Endodermal cell (in vitro differentiated cells): ENCODE measurements around the gene MRAP. TPM values are rescaled to one million over a fixed set of nuclear protein-coding genes. Genes with fewer than 3 reads are reported as not detected.

Source experiments
- DNase-seq: peaks from one replicate; pipeline ENCODE4 v3.0.0-alpha.2; 2017
- H3K27ac ChIP-seq: 2 replicates; pipeline ENCODE4 v1.5.1; 2013; ENCODE audit warnings: mild to moderate bottlenecking, low read depth, low read length, moderate library complexity
- H3K27me3 ChIP-seq: 2 replicates; pipeline ENCODE4 v1.6.1; 2013; ENCODE audit warnings: mild to moderate bottlenecking, low read length, moderate library complexity; ENCODE audit not compliant: insufficient read depth, control insufficient read depth, poor library complexity, severe bottlenecking
- H3K36me3 ChIP-seq: 2 replicates; pipeline ENCODE4 v1.7.0; 2013; ENCODE audit warnings: mild to moderate bottlenecking, low read length, moderate library complexity; ENCODE audit not compliant: control insufficient read depth, insufficient read depth
- H3K4me1 ChIP-seq: one replicate; pipeline ENCODE4 v1.7.0; 2013; ENCODE audit warnings: low read length; ENCODE audit not compliant: control insufficient read depth, insufficient read depth
- H3K4me3 ChIP-seq: 2 replicates; pipeline ENCODE4 v1.5.1; 2013; ENCODE audit warnings: mild to moderate bottlenecking, low read length, moderate library complexity
- H3K9ac ChIP-seq: 2 replicates; pipeline ENCODE4 v1.6.1; 2013; ENCODE audit warnings: mild to moderate bottlenecking, low read length, moderate library complexity; ENCODE audit not compliant: poor library complexity, severe bottlenecking; ENCODE audit errors: extremely low read depth
- H3K9me3 ChIP-seq: 2 replicates; pipeline ENCODE4 v1.6.1; 2013; ENCODE audit warnings: mild to moderate bottlenecking, low read length, moderate library complexity; ENCODE audit not compliant: control insufficient read depth
- H3K27ac Mint-ChIP-seq: 2 replicates; pipeline ENCODE4 v1.8.0; 2020; ENCODE audit warnings: mixed read lengths
- H3K27me3 Mint-ChIP-seq: 2 replicates; pipeline ENCODE4 v1.8.0; 2021; ENCODE audit warnings: mild to moderate bottlenecking, mixed read lengths; ENCODE audit not compliant: insufficient read depth
- H3K36me3 Mint-ChIP-seq: 2 replicates; pipeline ENCODE4 v1.8.0; 2020; ENCODE audit warnings: low read depth, mixed read lengths
- H3K4me1 Mint-ChIP-seq: 2 replicates; pipeline ENCODE4 v1.8.0; 2020; ENCODE audit warnings: mixed read lengths
- H3K4me3 Mint-ChIP-seq: 2 replicates; pipeline ENCODE4 v1.8.0; 2020; ENCODE audit warnings: mild to moderate bottlenecking, moderate library complexity, mixed read lengths
- H3K9me3 Mint-ChIP-seq: 2 replicates; pipeline ENCODE4 v1.8.0; 2020; ENCODE audit warnings: mild to moderate bottlenecking, mixed read lengths
- WGBS, 2 experiments: methylation state at CpG; one replicate each; pipeline versions ENCODE4 v1.1.5 to v1.1.7; 2013; ENCODE audit warnings: missing lambda C conversion rate in 2 of 2, mixed read lengths in 1 of 2; ENCODE audit not compliant: insufficient coverage in 1 of 2, insufficient read length in 1 of 2; 5-methylcytosine and 5-hydroxymethylcytosine counted together
- total RNA-seq, 2 donors: library from RNA; stranded (reverse); fragmentation: NEBNext Ultra II Directional in 1 of 2; extraction: Animal tissue kit (Norgen Biotek cat#: 25700) in 1 of 2; gene quantifications; 2 replicates in 1 of 2; 3 replicates in 1 of 2; pipeline ENCODE4 v1.2.1, GENCODE V29; 2021
- TF ChIP-seq, protein P1 (sequence below): fragments of 200-600 bp; sonication (generic); conservative IDR thresholded peaks from 2 replicates; pipeline ENCODE4 v1.5.0; 2021; ENCODE audit warnings: antibody characterized with exemption, mild to moderate bottlenecking

MRAP gene
- total RNA-seq, 2 donors from 2014 or later, result not detected

DNA sequence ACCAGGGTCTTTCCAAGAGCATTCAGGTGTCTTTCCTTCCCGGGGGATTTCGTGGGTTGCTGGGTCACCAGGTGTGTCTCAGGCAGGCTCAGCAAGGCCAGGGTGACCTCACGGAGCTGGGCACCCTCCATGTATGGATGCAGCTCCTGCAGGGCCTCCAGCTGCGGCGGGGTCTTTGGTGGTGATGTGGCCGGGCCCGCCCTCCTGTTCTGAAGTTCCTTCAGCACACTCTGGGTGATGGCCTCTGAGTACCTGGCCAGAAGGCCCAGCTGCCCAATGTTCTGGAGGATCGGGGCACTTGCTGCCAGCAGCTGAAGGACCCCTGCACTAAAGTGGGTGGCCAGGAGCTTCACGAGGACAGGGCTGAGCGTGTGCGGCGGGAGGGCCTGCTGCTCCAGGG lies 48.7 kb downstream of the MRAP start:
- H3K9me3 ChIP-seq, result no peaks in the 10 kb centered on the region
- H3K27ac Mint-ChIP-seq, result no peak overlapping the region
- H3K4me3 ChIP-seq, result no peak overlapping the region
- H3K9me3 Mint-ChIP-seq, result peaks cover 5% of the 10 kb centered on the region
- H3K36me3 ChIP-seq, result peaks cover 78% of the 10 kb centered on the region
- H3K36me3 Mint-ChIP-seq, result peaks cover 86% of the 10 kb centered on the region
- DNase-seq, result no peak
- H3K27ac ChIP-seq, result no peak overlapping the region
- no peak overlapping the region for H3K4me3 Mint-ChIP-seq
- no peaks in the 10 kb centered on the region for H3K27me3 Mint-ChIP-seq
- no peaks in the 10 kb centered on the region for H3K4me1 Mint-ChIP-seq
- TF ChIP-seq, protein P1, sequence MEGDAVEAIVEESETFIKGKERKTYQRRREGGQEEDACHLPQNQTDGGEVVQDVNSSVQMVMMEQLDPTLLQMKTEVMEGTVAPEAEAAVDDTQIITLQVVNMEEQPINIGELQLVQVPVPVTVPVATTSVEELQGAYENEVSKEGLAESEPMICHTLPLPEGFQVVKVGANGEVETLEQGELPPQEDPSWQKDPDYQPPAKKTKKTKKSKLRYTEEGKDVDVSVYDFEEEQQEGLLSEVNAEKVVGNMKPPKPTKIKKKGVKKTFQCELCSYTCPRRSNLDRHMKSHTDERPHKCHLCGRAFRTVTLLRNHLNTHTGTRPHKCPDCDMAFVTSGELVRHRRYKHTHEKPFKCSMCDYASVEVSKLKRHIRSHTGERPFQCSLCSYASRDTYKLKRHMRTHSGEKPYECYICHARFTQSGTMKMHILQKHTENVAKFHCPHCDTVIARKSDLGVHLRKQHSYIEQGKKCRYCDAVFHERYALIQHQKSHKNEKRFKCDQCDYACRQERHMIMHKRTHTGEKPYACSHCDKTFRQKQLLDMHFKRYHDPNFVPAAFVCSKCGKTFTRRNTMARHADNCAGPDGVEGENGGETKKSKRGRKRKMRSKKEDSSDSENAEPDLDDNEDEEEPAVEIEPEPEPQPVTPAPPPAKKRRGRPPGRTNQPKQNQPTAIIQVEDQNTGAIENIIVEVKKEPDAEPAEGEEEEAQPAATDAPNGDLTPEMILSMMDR, result no peak
- WGBS, 2 experiments, result 94 to 97% methylated on average over 8 to 12 of the region's 12 CpGs
- H3K4me1 ChIP-seq, result no peaks in the 10 kb centered on the region
- H3K9ac ChIP-seq, result no peak overlapping the region
- no peaks in the 10 kb centered on the region for H3K27me3 ChIP-seq

DNA sequence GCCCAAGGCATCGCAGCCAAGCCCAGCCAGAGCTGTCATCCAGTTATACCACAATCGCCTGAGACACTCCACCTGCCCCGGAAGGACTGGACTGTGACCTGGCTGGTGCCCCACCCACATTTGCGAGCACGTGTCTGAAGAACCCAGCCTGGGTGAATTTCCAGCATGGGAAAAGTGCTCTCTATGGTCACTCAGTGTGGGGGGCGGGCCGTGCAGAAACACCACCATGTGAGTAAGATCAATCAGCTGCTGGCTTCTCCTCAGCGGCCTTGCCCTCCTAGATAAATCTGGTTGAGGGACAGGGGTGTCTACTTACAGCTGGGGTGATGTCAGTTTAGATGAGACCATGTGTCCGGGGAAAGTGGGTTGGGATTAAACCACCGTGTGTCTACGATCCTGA lies 49.3 kb downstream of the MRAP start:
- H3K36me3 ChIP-seq, result peaks cover 79% of the 10 kb centered on the region
- H3K27me3 ChIP-seq, result no peaks in the 10 kb centered on the region
- no peak overlapping the region for H3K9ac ChIP-seq
- Mint-ChIP-seq H3K4me3 (no peak overlapping the region), H3K36me3 (peaks cover 85% of the 10 kb centered on the region), H3K27ac (no peak overlapping the region), H3K27me3 (no peaks in the 10 kb centered on the region), H3K9me3 (peaks cover 5% of the 10 kb centered on the region), H3K4me1 (no peaks in the 10 kb centered on the region)
- no peaks in the 10 kb centered on the region for H3K9me3 ChIP-seq
- no peaks in the 10 kb centered on the region for H3K4me1 ChIP-seq
- DNase-seq, result no peak
- H3K4me3 ChIP-seq, result no peak overlapping the region
- TF ChIP-seq, protein P1, result no peak
- 95 to 97% methylated on average over 8 to 11 of the region's 11 CpGs for WGBS, 2 experiments
- H3K27ac ChIP-seq, result no peak overlapping the region

DNA sequence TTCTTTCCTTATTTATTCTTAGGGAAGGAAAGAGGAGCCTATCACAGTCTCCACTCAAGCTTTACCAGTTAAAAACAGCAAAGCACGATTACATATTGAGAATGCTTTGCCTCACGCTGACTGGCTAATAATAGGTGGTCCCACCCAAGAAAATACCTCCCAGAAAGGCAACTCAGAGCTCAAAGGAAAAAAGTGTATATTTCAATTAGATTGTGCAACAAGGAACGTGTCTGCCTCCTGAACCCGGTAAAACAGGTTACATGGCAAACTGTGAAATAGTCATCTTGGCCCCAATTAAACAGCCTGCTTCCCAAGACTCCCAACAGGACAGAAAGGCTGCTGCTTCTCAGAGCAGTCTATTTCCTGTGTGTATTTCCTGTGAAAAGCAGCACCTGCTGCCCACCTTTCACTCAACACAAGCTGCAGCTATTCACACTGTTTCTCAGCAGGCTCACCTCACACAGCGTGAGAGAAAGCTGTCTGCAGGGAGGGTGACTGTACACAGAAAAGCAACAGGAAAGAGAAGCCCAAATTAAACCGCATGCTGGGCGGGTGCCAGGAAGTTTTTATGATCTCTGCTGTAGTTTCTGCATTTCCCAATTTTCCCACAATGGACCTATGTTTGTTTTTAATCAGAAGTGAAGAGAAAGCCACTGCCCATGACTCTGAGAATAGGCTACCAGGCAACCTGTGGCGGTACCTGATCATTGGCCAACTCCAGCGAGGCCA lies 50.1 kb downstream of the MRAP start:
- H3K4me1 ChIP-seq, result no peaks in the 10 kb centered on the region
- H3K36me3 ChIP-seq, result peaks cover 79% of the 10 kb centered on the region
- Mint-ChIP-seq H3K9me3 (peaks cover 5% of the 10 kb centered on the region), H3K36me3 (peaks cover 85% of the 10 kb centered on the region), H3K4me1 (no peaks in the 10 kb centered on the region), H3K27ac (no peak overlapping the region), H3K27me3 (no peaks in the 10 kb centered on the region), H3K4me3 (no peak overlapping the region)
- no peaks in the 10 kb centered on the region for H3K9me3 ChIP-seq
- TF ChIP-seq, protein P1, result no peak
- no peaks in the 10 kb centered on the region for H3K27me3 ChIP-seq
- H3K4me3 ChIP-seq, result no peak overlapping the region
- no peak overlapping the region for H3K9ac ChIP-seq
- no peak overlapping the region for H3K27ac ChIP-seq
- 91 to 96% methylated on average over 8 to 9 of the region's 9 CpGs for WGBS, 2 experiments
- no peak for DNase-seq
